ENCODE data around the gene TAF4B.
A peak's percentile ranks its signal among the peaks of the same experiment; 100 is the strongest.
"Not testable (repeated sequence)": the region's sequence is repeated elsewhere in the genome, so short reads cannot be mapped to it uniquely, and the experiment has no call there.

The TAF4B gene

DNA sequence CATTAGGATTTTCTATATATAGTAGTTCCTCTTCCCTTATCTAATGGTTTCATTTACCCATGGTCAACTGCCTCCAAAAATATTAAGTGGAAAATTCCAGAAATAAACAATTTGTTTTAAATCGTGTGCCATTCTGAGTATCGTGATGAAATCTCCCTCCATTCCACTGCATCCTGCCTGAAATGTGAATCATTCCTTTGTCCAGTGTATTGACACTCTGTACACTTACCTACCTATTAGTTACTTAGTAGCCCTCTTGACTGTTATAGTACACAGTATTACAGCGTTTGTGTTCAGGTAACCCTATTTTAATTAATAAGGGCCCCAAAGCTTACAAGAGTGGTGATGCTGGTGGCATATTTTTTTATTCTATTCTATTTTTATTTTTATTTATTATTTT lies 26.2 kb downstream of the TAF4B start:
- DNase-seq (no peak), ATAC-seq (ENCODE audit: insufficient read depth, low read depth) (no peak)
- Histone ChIP-seq H3K9ac (ENCODE audit: low read depth, low read length) (no peak overlapping the region), H3K4me1 (ENCODE audit: insufficient read depth, low read length) (no peaks in the 10 kb centered on the region), H3K27ac (ENCODE audit: low read length) (no peak overlapping the region), H3K36me3 (ENCODE audit: insufficient read depth, low read length) (no peaks in the 10 kb centered on the region), H3K79me2 (ENCODE audit: insufficient read depth, low read length) (peaks cover 9% of the 10 kb centered on the region; the same call in 1 of the 2 replicates), H3K9me3 (ENCODE audit: insufficient read depth, low read length, severe bottlenecking) (no peaks in the 10 kb centered on the region), H4K20me1 (ENCODE audit: insufficient read depth, low read length) (peaks cover 3% of the 10 kb centered on the region; the same call in 1 of the 2 replicates), H3K4me3 (ENCODE audit: low read depth in 1 of 2, low read length in 2 of 2) (no peak overlapping the region), H2AFZ (ENCODE audit: low read depth, low read length) (no peak overlapping the region), H3K27me3 (ENCODE audit: insufficient read depth, low read length, poor library complexity) (no peaks in the 10 kb centered on the region), H3K4me2 (ENCODE audit: insufficient read depth, low read length) (no peak overlapping the region)
- TF ChIP-seq EZH2 (IDR thresholded peaks at IDR 0.05; ENCODE audit: borderline replicate concordance, low read depth, low read length, severe bottlenecking): no peak
- TF ChIP-seq, protein P1, sequence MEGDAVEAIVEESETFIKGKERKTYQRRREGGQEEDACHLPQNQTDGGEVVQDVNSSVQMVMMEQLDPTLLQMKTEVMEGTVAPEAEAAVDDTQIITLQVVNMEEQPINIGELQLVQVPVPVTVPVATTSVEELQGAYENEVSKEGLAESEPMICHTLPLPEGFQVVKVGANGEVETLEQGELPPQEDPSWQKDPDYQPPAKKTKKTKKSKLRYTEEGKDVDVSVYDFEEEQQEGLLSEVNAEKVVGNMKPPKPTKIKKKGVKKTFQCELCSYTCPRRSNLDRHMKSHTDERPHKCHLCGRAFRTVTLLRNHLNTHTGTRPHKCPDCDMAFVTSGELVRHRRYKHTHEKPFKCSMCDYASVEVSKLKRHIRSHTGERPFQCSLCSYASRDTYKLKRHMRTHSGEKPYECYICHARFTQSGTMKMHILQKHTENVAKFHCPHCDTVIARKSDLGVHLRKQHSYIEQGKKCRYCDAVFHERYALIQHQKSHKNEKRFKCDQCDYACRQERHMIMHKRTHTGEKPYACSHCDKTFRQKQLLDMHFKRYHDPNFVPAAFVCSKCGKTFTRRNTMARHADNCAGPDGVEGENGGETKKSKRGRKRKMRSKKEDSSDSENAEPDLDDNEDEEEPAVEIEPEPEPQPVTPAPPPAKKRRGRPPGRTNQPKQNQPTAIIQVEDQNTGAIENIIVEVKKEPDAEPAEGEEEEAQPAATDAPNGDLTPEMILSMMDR (IDR thresholded peaks at IDR 0.05; ENCODE audit: borderline replicate concordance, extremely low read depth, low read length, poor library complexity, severe bottlenecking): no peak

DNA sequence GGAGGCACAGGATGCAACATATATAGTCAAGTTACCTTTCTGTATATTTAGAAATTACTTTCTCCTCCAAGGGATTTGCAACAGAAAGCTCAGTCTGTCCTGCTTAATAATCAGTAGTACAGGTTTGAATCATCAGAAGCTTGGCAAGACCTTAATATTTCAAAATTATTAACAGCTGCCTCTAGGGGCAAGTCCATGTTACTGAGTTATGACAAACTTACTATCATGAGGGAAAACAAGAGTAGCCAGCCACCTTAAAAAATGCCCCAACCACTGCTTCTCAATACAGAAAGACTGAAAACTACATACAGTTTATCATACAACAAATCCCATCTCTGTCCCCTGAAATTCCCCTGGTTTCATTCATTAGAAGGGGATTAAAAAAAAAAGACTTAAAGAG lies 28.6 kb downstream of the TAF4B start:
- H4K20me1 ChIP-seq (ENCODE audit: insufficient read depth, low read length); DNase-seq; H2AFZ ChIP-seq (ENCODE audit: low read depth, low read length); H3K36me3 ChIP-seq (ENCODE audit: insufficient read depth, low read length); H3K4me3 ChIP-seq (ENCODE audit: low read depth in 1 of 2, low read length in 2 of 2); H3K4me1 ChIP-seq (ENCODE audit: insufficient read depth, low read length); ATAC-seq (ENCODE audit: insufficient read depth, low read depth); H3K4me2 ChIP-seq (ENCODE audit: insufficient read depth, low read length); H3K79me2 ChIP-seq (ENCODE audit: insufficient read depth, low read length); H3K27ac ChIP-seq (ENCODE audit: low read length); H3K9me3 ChIP-seq (ENCODE audit: insufficient read depth, low read length, severe bottlenecking); H3K27me3 ChIP-seq (ENCODE audit: insufficient read depth, low read length, poor library complexity); H3K9ac ChIP-seq (ENCODE audit: low read depth, low read length): not testable (repeated sequence)

DNA sequence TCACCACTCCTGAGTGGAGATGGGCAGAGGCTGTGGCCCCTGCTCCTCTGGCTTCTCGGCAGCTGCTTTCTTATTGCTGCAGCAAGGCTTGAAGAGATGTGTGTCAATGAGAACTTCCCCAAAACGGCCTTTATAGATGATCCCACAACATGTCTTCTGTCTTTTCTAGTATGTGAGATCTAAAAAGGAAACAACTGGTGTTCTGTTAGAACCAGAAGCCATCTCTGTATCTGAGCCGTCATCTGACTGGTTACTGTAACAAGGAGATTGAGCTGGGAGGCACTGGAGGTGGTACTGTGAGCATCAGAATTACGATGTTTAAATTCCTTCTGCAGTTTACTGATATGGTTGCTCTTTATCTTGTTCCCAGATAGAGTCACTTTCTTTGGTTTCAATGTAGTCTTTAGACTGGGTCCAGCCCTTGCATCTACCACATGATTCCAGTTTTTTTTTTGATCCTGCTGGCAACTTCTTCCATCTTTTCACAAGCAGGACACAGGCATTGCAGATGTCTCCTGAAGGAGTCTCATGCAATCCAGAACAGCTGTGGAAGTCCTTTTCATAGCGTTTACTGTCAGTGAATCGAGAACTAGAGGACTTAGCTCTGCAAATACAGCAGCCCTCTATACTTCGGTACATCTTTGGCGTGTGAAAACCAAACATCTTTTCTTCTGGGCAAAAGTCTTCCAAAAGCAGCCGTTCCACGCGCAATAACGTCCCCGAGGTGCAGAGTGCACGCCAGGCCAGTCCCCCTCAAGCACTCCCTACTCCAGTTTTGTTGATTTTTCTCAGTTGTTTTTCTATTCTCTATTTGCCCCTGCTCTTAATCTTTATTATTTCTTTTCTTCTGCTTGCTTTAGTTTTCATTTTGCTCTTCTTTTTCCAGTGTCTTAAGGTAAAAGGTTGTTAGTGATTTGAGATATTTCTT lies 29.7 kb downstream of the TAF4B start:
- no peak overlapping the region for H2AFZ ChIP-seq (ENCODE audit: low read depth, low read length)
- DNase-seq (no peak), ATAC-seq (ENCODE audit: insufficient read depth, low read depth) (peak; percentile 39; the same call in 1 of the 3 replicates)
- H3K9me3 ChIP-seq (ENCODE audit: insufficient read depth, low read length, severe bottlenecking): no peaks in the 10 kb centered on the region
- H3K4me3 ChIP-seq (ENCODE audit: low read depth in 1 of 2, low read length in 2 of 2): no peak overlapping the region
- no peak overlapping the region for H3K27ac ChIP-seq (ENCODE audit: low read length)
- no peaks in the 10 kb centered on the region for H3K4me1 ChIP-seq (ENCODE audit: insufficient read depth, low read length)
- TF ChIP-seq, protein P1 (IDR thresholded peaks at IDR 0.05; ENCODE audit: borderline replicate concordance, extremely low read depth, low read length, poor library complexity, severe bottlenecking): no peak
- no peak for TF ChIP-seq EZH2 (IDR thresholded peaks at IDR 0.05; ENCODE audit: borderline replicate concordance, low read depth, low read length, severe bottlenecking)
- H4K20me1 ChIP-seq (ENCODE audit: insufficient read depth, low read length): peaks cover 3% of the 10 kb centered on the region; the same call in 1 of the 2 replicates
- no peak overlapping the region for H3K9ac ChIP-seq (ENCODE audit: low read depth, low read length)
- no peaks in the 10 kb centered on the region for H3K27me3 ChIP-seq (ENCODE audit: insufficient read depth, low read length, poor library complexity)
- no peaks in the 10 kb centered on the region for H3K36me3 ChIP-seq (ENCODE audit: insufficient read depth, low read length)
- H3K79me2 ChIP-seq (ENCODE audit: insufficient read depth, low read length): peaks cover 9% of the 10 kb centered on the region; the same call in 1 of the 2 replicates
- H3K4me2 ChIP-seq (ENCODE audit: insufficient read depth, low read length): no peak overlapping the region

GRCh38 chr18:26258711-26259110 lies 32.5 kb downstream of the TAF4B start:
- no peak for DNase-seq
- Histone ChIP-seq H3K27ac (ENCODE audit: low read length) (no peak overlapping the region), H3K9me3 (ENCODE audit: insufficient read depth, low read length, severe bottlenecking) (peaks cover 3% of the 10 kb centered on the region)

DNA sequence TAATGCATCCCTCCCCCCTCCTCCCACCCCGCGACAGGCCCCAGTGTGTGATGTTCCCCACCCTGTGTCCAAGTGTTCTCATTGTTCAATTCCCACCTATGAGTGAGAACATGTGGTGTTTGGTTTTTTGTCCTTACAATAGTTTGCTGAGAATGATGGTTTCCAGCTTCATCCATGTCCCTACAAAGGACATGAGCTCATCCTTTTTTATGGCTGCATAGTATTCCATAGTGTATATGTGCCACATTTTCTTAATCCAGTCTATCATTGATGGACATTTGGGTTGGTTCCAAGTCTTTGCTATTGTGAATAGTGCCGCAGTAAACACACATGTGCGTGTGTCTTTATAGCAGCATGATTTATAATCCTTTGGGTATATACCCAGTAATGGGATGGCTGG lies 33.2 kb downstream of the TAF4B start:
- not testable (repeated sequence) for H3K9ac ChIP-seq (ENCODE audit: low read depth, low read length); H2AFZ ChIP-seq (ENCODE audit: low read depth, low read length); ATAC-seq (ENCODE audit: insufficient read depth, low read depth); H4K20me1 ChIP-seq (ENCODE audit: insufficient read depth, low read length); H3K4me1 ChIP-seq (ENCODE audit: insufficient read depth, low read length); DNase-seq; H3K27ac ChIP-seq (ENCODE audit: low read length); H3K36me3 ChIP-seq (ENCODE audit: insufficient read depth, low read length); H3K4me2 ChIP-seq (ENCODE audit: insufficient read depth, low read length); H3K4me3 ChIP-seq (ENCODE audit: low read depth in 1 of 2, low read length in 2 of 2); H3K9me3 ChIP-seq (ENCODE audit: insufficient read depth, low read length, severe bottlenecking); H3K27me3 ChIP-seq (ENCODE audit: insufficient read depth, low read length, poor library complexity)
- peaks cover 10% of the 10 kb centered on the region; the same call in 1 of the 2 replicates for H3K79me2 ChIP-seq (ENCODE audit: insufficient read depth, low read length)

More at GRCh38 chr18:26258711-26259110, 32.5 kb downstream of the TAF4B start:
- ATAC-seq (ENCODE audit: insufficient read depth, low read depth): no peak
- TF ChIP-seq, protein P1 (IDR thresholded peaks at IDR 0.05; ENCODE audit: borderline replicate concordance, extremely low read depth, low read length, poor library complexity, severe bottlenecking): no peak
- no peak for TF ChIP-seq EZH2 (IDR thresholded peaks at IDR 0.05; ENCODE audit: borderline replicate concordance, low read depth, low read length, severe bottlenecking)
- no peaks in the 10 kb centered on the region; the same call in 1 of the 2 replicates for H4K20me1 ChIP-seq (ENCODE audit: insufficient read depth, low read length)
- no peaks in the 10 kb centered on the region for H3K4me1 ChIP-seq (ENCODE audit: insufficient read depth, low read length)
- no peaks in the 10 kb centered on the region for H3K27me3 ChIP-seq (ENCODE audit: insufficient read depth, low read length, poor library complexity)
- H3K9ac ChIP-seq (ENCODE audit: low read depth, low read length): no peak overlapping the region
- H3K4me2 ChIP-seq (ENCODE audit: insufficient read depth, low read length): no peak overlapping the region
- H3K79me2 ChIP-seq (ENCODE audit: insufficient read depth, low read length): peaks cover 12% of the 10 kb centered on the region; the same call in 1 of the 2 replicates
- H3K36me3 ChIP-seq (ENCODE audit: insufficient read depth, low read length): no peaks in the 10 kb centered on the region
- no peak overlapping the region for H3K4me3 ChIP-seq (ENCODE audit: low read depth in 1 of 2, low read length in 2 of 2)
- H2AFZ ChIP-seq (ENCODE audit: low read depth, low read length): no peak overlapping the region
